OCI-LY3 (cell line): ENCODE results near the gene RPS4Y2.
A peak's percentile ranks its signal among the peaks of the same experiment; 100 is the strongest.

Experiments used
- H2AFZ ChIP-seq: fragments of 200-600, 300-600 bp; shearing (Covaris generic); 2 replicates; pipeline ENCODE4 v1.6.0; 2014; ENCODE audit warnings: antibody characterized with exemption, low read depth, low read length
- H3K27ac ChIP-seq: fragments of 200-600, 300-600 bp; sonication (generic); 2 replicates; pipeline ENCODE4 v1.5.1; 2014; ENCODE audit warnings: mild to moderate bottlenecking, low read length, moderate library complexity, mixed read lengths
- H3K27me3 ChIP-seq: fragments of 200-600, 300-600 bp; sonication (generic); 2 replicates; pipeline ENCODE4 v1.6.1; 2014; ENCODE audit warnings: low read depth, low read length, mixed read lengths
- H3K36me3 ChIP-seq: fragments of 200-600, 300-600 bp; sonication (generic); replicated peaks from 2 replicates; pipeline ENCODE3; 2014; ENCODE audit warnings: low read depth, low read length, mixed read lengths
- H3K4me1 ChIP-seq: fragments of 300-600, 200-600 bp; sonication (generic); 2 replicates; pipeline ENCODE4 v1.6.1; 2014; ENCODE audit warnings: low read length, mixed read lengths
- H3K4me2 ChIP-seq: fragments of 200-600, 300-600 bp; sonication (generic); 2 replicates; pipeline ENCODE4 v1.6.1; 2014; ENCODE audit warnings: low read length, mixed read lengths
- H3K4me3 ChIP-seq: fragments of 300-600, 200-600 bp; sonication (generic); 2 replicates; pipeline ENCODE4 v1.5.1; 2014; ENCODE audit warnings: antibody characterized with exemption, mild to moderate bottlenecking, low read length, moderate library complexity
- H3K79me2 ChIP-seq: fragments of 300-600, 200-600 bp; shearing (Covaris generic); 2 replicates; pipeline ENCODE4 v1.6.1; 2014; ENCODE audit warnings: mild to moderate bottlenecking, low read length, mixed read lengths
- H3K9ac ChIP-seq: fragments of 300-600, 200-600 bp; shearing (Covaris generic); 2 replicates; pipeline ENCODE4 v1.6.0; 2014; ENCODE audit warnings: mild to moderate bottlenecking, low read length, moderate library complexity
- H3K9me3 ChIP-seq: fragments of 200-600, 300-600 bp; shearing (Covaris generic); 2 replicates; pipeline ENCODE4 v1.6.1; 2014; ENCODE audit warnings: low read length, mixed read lengths; ENCODE audit not compliant: insufficient read depth
- H4K20me1 ChIP-seq: fragments of 200-600, 300-600 bp; sonication (generic); 2 replicates; pipeline ENCODE4 v1.6.1; 2016; ENCODE audit warnings: low read length, mixed read lengths; ENCODE audit not compliant: insufficient read depth
- CTCF ChIP-seq: fragments of 200-600, 300-600 bp; sonication (generic); IDR thresholded peaks from 2 replicates; pipeline ENCODE4 v1.5.1; 2014; ENCODE audit warnings: antibody characterized with exemption, low read length, low read depth
- EZH2phosphoT487 ChIP-seq: fragments of 200-600 bp; shearing (Covaris generic); IDR thresholded peaks from 2 replicates; pipeline ENCODE4 v1.6.1; 2018; ENCODE audit warnings: antibody characterized with exemption, mixed run types, low read depth

Gene RPS4Y2

GRCh38 chrY:20739806-20740205 lies 16.1 kb upstream of the RPS4Y2 start:
- H3K4me3 ChIP-seq: no peak overlapping the region

GRCh38 chrY:20740609-20741008 lies 15.3 kb upstream of the RPS4Y2 start:
- Histone ChIP-seq H3K9ac (no peak overlapping the region), H3K4me1 (no peaks in the 10 kb centered on the region), H3K36me3 (no peaks in the 10 kb centered on the region), H4K20me1 (no peaks in the 10 kb centered on the region), H3K27me3 (no peaks in the 10 kb centered on the region), H3K4me3 (no peak overlapping the region), H2AFZ (no peak overlapping the region), H3K27ac (no peak overlapping the region), H3K79me2 (no peaks in the 10 kb centered on the region), H3K4me2 (no peak overlapping the region), H3K9me3 (no peaks in the 10 kb centered on the region)
- TF ChIP-seq EZH2phosphoT487 (no peak), CTCF (peak; percentile 54)

More at GRCh38 chrY:20739806-20740205, 16.1 kb upstream of the RPS4Y2 start:
- no peaks in the 10 kb centered on the region for H3K79me2 ChIP-seq
- H3K27ac ChIP-seq: no peak overlapping the region
- no peak overlapping the region for H3K9ac ChIP-seq
- no peak overlapping the region for H3K4me2 ChIP-seq
- H3K27me3 ChIP-seq: no peaks in the 10 kb centered on the region
- no peaks in the 10 kb centered on the region for H3K9me3 ChIP-seq
- no peak overlapping the region for H2AFZ ChIP-seq
- H4K20me1 ChIP-seq: no peaks in the 10 kb centered on the region
- no peak for TF ChIP-seq EZH2phosphoT487
- no peak for TF ChIP-seq CTCF
- no peaks in the 10 kb centered on the region for H3K4me1 ChIP-seq
- H3K36me3 ChIP-seq: no peaks in the 10 kb centered on the region

- TF ChIP-seq EZH2phosphoT487: no peak
- TF ChIP-seq CTCF: peak; percentile 36
- Histone ChIP-seq H3K9ac (no peak overlapping the region), H3K4me3 (no peak overlapping the region), H3K4me2 (no peak overlapping the region), H4K20me1 (no peaks in the 10 kb centered on the region), H3K27me3 (no peaks in the 10 kb centered on the region), H3K27ac (no peak overlapping the region), H3K4me1 (no peaks in the 10 kb centered on the region), H3K36me3 (no peaks in the 10 kb centered on the region), H2AFZ (no peak overlapping the region), H3K9me3 (no peaks in the 10 kb centered on the region), H3K79me2 (no peaks in the 10 kb centered on the region)
Observed at GRCh38 chrY:20745060-20745459, 10.8 kb upstream of the RPS4Y2 start.

GRCh38 chrY:20746919-20747318 lies 9.0 kb upstream of the RPS4Y2 start:
- H3K27ac ChIP-seq: no peak overlapping the region
- H3K36me3 ChIP-seq: no peaks in the 10 kb centered on the region
- H3K79me2 ChIP-seq: no peaks in the 10 kb centered on the region
- H3K4me1 ChIP-seq: no peaks in the 10 kb centered on the region
- no peak for TF ChIP-seq CTCF
- TF ChIP-seq EZH2phosphoT487: no peak
- H2AFZ ChIP-seq: no peak overlapping the region
- no peaks in the 10 kb centered on the region for H4K20me1 ChIP-seq
- no peak overlapping the region for H3K4me2 ChIP-seq
- no peaks in the 10 kb centered on the region for H3K27me3 ChIP-seq
- H3K4me3 ChIP-seq: no peak overlapping the region
- no peak overlapping the region for H3K9ac ChIP-seq
- H3K9me3 ChIP-seq: no peaks in the 10 kb centered on the region
